Vagina (tissue), 2 donors: ENCODE data around the gene KRT9.

Experiments
- CTCF ChIP-seq, 3 experiments: fragments of 450-650 bp in 2 of 3; fragments of 200-600 bp in 1 of 3; sonication (generic) in 1 of 3; IDR thresholded peaks; one replicate each; pipeline ENCODE4 v1.5.1; 2017 to 2019; ENCODE audit warnings: antibody characterized with exemption in 3 of 3, mild to moderate bottlenecking in 2 of 3, moderate library complexity in 2 of 3
- POLR2A ChIP-seq, 2 donors: fragments of 450-650 bp; IDR thresholded peaks; one replicate each; pipeline ENCODE4 v1.6.1; 2017; ENCODE audit warnings: antibody characterized with exemption in 2 of 2, mild to moderate bottlenecking in 2 of 2, moderate library complexity in 2 of 2
- POLR2AphosphoS5 ChIP-seq, 2 donors: sonication (generic); formaldehyde crosslinking; IDR thresholded peaks; one replicate each; pipeline ENCODE4 v1.9.0; 2017; ENCODE audit warnings: antibody characterized with exemption in 2 of 2, mild to moderate bottlenecking in 2 of 2, low read depth in 1 of 2; ENCODE audit not compliant: insufficient read depth in 1 of 2

DNA sequence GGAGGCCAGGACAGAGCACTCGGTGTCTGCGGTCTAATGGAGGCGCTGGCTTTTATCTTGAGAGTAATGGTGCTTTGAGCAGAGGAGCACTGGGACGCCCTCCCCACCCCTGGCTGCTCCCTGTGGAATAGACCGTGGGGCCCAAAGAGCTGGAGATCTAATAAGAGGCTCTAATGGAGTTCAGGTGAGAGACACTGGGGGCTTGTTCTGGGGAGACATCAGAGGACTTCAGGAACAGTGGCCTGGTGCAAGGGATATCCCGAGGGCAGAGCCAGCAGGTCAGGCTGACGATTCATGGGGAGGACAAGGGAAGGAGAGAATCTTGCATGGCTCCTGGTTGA, 34.3 kb downstream of the KRT9 start:
- TF ChIP-seq CTCF (IDR thresholded peaks at IDR 0.05) (no peak), POLR2A (IDR thresholded peaks at IDR 0.05) (no peak), POLR2AphosphoS5 (IDR thresholded peaks at IDR 0.05; ENCODE audit: insufficient read depth in 1 of 2, low read depth in 1 of 2) (no peak)
